GM23248 (cell line): ENCODE measurements around the gene VN1R5.
"Not testable (repeated sequence)": the region's sequence is repeated elsewhere in the genome, so short reads cannot be mapped to it uniquely, and the experiment has no call there.

ENCODE experiments used
- EZH2 ChIP-seq: fragments of 200-600 bp; sonication (generic); IDR thresholded peaks from 2 replicates; pipeline ENCODE4 v1.6.1; 2018; ENCODE audit warnings: antibody characterized with exemption, mild to moderate bottlenecking; ENCODE audit not compliant: insufficient read depth, poor library complexity, severe bottlenecking
- EZH2phosphoT487 ChIP-seq: fragments of 200-600 bp; sonication (generic); IDR thresholded peaks from 2 replicates; pipeline ENCODE4 v1.6.1; 2018; ENCODE audit warnings: antibody characterized with exemption, moderate library complexity, mild to moderate bottlenecking, low read depth; ENCODE audit not compliant: insufficient read depth

- not testable (repeated sequence) for TF ChIP-seq EZH2, EZH2phosphoT487
Observed at GRCh38 chr1:247255772-247256171, at the start of gene VN1R5.
